Left lobe of liver (tissue), 2 donors: ENCODE measurements around the gene CTSW. TPM values are rescaled to one million over a fixed set of nuclear protein-coding genes. Genes with fewer than 3 reads are reported as not detected.

Source experiments
- ATAC-seq: fragments of 200-7000 bp; cut with Tn5 transposase; one replicate; pipeline ENCODE4 v1.9.1; 2020; ENCODE audit warnings: mild to moderate bottlenecking, moderate library complexity
- DNase-seq: peaks from one replicate; pipeline ENCODE4 v3.0.0-alpha.2; 2020; ENCODE audit warnings: low spot score
- total RNA-seq: library from RNA; stranded (reverse); gene quantifications from one replicate; pipeline ENCODE4 v1.2.1, GENCODE V29; 2021
- donor health status: DM: no; HTN: no; CAD: no; lungs with moderate emphysema.
- donor health status: DM: no; HTN: yes; CAD: no.

CTSW gene
- total RNA-seq, 1 donor from 2014 or later: 0.63 TPM

DNA sequence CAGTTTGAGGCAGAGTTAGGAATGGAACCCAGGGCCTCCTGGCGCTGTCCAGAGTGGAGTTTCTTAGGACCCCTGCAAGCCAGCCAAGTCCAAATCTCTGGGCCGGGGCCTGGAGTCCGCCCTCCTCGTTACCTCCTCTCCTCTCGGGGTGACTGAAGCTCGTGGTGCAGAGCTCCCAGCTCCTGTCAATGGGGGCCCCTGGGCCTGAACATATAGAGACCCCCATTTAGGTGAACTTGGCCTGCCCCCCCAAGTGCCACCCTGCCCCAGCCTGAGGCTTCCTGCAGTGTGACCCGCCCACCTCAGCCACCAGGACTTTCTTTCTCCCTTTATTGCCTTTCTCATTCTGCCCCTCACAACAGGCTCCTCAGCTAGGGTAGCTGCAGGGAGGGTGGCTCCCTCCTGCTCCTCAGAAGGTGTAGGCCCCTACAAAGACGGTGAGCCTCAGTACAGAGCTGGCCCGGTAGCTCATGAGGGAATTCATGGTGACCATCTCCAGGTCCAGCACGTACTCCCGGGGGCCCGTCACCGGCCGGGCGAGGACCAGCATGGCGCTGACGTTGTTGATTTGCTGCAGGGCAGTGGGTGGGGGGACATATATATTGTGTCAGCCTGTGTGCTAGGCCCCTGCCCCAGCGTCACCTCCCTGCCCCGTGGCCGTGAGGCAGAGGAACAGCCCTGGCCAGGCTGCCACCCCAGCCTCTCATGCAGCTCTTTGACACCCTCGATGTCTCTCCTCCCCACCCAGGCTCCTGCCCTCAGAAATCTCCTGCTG is 12.9 kb upstream of the CTSW start:
- ATAC-seq: no peak
- no peak for DNase-seq

DNA sequence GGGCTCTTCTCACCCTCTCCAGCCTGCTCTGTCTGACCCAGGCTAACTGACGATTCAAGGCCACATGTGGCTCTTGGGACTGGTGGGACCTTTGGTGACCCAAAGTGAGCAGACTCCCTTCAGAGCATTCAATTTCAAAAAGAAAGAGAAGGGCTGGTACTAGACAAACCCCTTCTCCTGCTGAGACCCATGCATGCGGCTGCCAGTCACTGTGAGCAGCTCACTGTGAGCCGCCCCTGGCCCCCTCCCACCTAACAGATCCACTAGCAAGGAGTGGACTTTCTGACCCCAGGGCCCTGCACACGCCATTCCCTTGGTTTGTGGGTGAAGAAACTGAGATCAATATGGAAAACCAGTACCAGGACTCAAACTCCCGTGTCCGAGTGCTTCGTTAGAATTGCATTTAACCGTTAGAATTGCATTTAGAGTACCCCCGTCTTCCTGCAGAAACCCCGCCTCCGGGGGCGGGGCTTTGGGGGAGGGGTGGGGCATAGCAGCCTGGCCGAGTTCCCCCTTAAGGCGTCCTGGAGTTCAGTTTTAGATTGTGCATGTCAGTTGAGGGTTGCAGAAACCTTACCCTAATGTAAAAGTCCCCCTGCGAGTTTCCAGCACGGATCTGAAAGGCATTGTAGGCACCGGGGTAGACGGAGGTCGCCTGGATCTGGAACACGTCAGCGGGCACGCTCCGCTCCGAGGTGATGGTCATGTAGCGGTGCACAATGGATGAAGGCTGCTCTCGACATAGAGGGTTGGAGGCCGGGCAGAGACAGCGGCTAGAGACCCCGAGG is 12.2 kb upstream of the CTSW start:
- ATAC-seq: no peak
- no peak for DNase-seq

DNA sequence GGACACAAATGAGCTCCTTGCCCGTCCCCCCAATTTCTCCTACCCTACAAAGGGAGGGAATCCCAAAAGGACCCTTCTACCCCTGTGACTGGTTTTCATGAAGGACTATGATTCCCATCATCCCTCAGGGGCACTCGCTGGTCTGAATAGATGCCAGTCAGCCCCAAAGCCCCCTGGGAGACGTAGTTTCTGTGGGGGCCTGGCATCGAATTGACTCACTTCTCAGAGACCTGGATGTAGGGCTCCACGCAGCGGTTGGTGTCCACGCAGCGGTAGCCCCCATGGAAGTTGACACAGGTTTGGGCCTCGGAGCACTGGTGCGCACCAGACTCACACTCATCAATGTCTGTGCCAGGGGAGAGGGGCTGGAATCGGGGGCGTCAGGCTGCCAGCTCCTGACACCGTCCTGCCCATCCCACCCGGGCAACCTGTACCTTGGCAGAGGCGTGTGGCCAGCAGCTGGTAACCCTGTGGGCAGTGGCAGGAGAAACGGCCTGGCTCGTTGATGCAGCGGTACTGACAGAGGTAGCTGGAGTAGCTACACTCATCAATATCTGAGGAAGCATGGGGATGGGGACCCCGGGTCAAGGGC is 11.5 kb upstream of the CTSW start:
- DNase-seq (no peak), ATAC-seq (peak; percentile 4)

DNA sequence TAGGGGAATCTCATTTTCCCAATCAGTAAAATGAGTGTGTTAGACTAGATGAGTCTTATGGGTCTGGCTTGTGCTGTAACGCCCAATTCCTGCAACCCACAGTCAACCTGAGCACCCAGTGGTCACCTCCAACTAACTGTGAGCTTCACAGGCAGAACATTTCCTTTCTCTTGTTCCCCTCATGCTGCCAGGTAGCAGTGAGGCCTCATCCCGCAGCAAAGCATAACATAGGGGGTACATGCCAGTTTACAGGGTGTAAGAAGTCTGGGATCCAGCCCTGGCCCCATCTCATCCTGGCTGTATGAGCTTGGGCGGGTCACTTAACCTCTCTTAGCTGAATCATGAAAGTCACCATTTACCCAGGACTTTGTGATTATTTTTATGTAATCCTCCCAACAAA is 10.7 kb upstream of the CTSW start:
- no peak for ATAC-seq
- DNase-seq: no peak

DNA sequence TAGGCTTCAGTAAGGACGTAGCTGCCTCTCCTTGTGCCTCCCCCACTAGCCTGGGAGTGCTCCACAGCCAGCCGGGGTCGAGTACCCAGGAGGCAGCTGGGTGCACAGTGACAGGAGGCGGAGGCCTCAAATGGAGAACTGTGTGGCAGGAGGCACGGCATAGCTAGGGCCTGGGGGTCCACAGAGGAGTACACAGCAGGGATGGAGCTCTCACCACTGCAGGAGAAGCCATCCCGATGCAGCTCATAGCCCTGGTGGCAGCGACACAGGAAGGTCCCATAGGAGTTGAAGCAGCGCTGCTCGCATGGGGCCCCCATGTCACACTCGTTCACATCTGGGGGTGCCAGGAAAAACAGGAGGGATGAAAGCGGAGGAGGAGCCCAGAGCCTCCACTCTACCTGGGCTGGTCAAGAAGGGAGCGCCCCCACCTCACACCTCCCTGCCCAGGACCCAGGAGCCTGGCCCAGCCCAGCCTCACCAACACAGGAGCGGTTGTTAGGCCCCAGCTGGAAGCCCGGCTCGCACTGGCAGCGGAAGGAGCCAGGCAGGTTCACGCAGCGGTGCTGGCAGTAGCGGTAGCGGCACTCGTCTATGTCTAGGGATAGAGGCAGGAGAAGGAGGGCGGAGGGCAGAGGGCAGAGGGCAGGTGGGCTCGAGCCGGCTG is 9.9 kb upstream of the CTSW start:
- no peak for DNase-seq

DNA sequence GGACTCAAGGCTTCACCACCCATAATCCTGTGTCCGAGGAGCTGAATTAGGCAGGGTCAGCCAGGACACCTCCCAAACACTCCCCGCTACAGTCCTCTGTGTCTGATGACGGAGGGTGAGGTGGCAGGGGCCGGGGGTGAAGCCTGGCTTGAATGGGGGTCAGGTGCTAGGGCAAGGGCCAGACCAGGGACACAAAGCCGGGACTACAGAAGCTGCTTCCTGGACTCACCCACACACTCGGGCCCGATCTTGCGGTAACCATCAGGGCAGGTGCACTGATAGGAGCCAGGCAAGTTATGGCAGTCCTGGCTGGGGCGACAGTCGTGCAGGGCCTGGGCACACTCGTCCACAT is 9.4 kb upstream of the CTSW start:
- DNase-seq: no peak
- no peak for ATAC-seq

More for the DNA sequence above, 9.9 kb upstream of the CTSW start:
- no peak for ATAC-seq

DNA sequence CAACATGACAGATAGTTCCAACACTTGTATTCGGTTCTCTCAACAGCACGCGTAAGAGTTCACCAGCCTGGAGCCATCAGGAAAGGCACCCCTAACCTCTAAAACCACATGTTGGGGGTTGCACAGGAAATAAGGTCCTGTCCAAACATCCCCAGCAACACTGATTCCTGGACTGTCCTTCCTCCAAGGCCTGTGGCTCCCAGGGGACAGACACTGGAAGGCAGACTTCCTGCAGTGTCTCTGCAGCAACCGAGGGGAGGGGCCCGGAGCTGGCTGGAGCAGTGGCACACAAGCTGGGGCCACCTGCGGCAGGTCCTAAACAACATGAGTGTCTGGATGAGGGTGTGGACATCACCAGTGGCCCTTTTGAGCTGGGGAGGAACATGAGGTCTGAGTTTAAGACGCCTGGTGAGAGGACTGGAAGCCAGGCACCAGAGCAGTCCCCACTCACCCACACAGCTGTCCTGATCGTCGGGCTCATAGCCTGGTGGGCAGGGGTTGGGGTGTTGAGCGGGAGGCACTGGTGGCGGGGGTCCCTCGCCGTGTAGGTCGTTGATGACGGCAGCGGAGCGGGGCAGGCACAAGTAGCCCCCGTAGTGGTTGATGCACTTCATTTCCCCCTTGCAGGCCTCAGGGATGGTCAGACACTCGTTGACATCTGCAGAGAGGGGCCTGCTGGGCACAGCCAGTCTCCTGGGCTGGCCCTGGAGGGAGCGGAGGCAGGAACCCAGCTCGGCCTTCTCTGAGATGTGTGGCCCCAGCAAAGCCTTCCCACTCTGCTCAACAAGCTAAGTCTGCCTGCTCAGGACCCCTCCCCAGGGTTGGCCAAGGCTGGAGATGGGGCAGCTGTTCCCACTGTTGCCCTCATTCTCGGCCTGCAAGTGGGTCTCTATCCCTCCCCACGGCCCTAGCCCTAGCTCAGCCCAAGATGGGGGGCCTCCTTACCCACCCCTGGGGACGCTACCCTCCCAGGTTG is 8.6 kb upstream of the CTSW start:
- no peak for ATAC-seq
- DNase-seq: no peak

DNA sequence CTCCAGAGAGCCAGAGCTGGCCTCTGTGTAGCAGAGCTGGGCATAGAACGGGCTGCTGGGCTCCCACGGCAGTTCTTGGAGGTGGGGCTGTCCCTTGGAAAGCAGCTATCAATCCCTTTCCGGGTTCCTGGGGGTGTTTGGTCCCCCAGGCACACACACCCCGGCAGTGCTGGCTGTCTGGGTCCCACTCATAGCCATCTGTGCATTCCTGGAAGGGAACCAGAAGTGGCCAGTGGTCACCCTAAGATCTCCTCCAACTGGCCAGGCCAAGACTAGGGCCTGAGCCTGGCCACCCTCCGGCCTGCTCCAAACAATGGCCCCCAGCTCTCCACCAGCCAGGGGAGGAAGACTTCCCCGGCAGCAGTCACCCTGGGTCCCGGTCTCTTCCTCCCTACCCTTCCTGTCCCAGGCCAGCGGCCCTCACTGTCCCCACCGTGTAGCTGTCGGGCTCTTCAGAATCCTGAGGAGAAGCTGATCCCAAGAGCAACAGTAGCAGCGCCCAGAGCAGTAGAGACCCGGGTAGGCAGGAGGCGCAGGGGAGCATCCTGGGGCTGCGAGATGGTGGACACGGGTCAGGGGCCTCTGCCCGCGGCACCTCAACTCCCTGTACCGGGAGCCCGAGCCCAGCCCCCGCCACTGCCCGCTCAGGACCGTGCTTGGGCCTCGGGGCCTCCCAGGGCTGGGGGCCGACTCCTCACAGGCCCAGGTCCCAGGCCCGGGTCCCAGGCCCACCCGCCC is 7.7 kb upstream of the CTSW start:
- ATAC-seq (no peak), DNase-seq (no peak)

DNA sequence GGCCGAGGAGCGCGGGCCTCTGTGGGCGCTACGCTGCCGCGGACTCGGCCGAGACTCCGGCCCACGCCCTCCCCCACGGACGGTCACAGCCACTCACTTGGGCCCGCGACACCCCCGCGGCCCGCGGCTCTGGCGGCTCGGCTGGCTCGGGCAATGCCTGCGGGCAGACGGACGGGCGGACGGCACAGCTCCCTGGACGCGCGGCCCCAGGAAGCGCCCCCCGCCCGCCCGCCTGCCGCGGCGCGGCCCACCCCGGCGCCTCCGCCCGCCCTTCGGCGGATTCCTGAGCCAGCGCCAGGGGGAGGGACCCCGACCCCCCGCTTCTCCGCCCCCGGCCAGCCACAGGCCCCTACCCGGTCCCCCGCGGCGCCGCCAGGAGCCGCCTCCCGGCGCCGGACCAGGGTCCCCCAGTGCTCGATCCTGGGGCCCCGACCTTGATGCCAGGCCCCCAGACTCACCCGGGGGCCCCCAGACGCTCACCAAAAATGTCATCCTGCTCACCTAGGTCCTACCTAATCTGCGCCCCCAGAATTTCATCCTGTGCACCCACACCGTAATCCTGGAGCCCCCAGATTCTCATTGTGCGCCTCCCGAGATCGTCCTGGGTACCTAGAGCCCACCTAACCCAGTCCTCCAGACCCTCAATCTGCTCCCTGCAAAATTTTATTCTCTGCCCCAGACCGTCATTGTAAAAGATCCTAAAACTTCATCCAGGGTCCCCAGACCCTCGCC is 6.9 kb upstream of the CTSW start, which contains the start of gene EFEMP2:
Gene EFEMP2 (minus strand): TSS at position 215 of the 732 bp plus-strand sequence. CDS start 446 bp downstream, outside the sequence.
- DNase-seq: no peak
- ATAC-seq: peak; percentile 2

DNA sequence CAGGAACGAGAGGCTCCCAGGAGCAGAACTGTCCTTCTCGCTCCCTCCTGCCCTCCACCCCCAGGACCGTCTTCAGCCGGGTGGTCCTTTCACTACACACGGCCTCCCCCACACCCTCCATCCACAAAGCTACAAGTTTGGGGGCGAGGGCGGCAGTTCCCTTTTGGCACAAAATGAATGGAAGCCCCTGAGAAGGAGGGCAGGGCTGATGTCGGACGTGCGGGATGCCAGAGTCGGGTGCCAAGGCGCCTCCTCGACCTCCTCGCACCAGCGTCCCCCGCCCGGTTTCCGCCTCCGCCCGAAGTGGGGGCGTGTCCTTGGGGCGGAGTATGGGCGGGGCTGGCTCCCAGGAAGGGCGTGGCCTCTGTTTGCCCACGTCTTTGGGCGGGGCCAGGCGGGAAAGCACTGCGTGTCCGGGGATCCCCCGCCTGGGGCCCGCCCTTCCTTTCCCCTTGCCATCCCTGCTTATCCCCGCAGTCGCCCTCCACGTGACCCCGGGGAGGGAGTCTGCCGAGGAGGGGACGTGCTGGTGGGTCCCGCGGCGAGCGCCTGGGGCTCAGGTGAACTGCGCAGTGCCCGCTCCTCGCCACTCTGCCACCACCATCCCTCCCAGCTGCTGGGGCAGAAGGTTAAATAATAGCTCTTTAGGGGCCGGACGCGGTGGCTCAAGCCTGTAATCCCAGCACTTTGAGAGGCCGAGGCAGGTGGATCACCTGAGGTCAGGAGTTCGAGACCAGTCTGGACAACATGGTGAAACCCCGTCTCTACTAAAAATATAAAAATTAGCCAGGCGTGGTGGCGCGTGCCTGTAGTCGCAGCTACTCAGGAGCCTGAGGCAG is 6.1 kb upstream of the CTSW start:
- DNase-seq (peak; percentile 93), ATAC-seq (peak; percentile 97)

DNA sequence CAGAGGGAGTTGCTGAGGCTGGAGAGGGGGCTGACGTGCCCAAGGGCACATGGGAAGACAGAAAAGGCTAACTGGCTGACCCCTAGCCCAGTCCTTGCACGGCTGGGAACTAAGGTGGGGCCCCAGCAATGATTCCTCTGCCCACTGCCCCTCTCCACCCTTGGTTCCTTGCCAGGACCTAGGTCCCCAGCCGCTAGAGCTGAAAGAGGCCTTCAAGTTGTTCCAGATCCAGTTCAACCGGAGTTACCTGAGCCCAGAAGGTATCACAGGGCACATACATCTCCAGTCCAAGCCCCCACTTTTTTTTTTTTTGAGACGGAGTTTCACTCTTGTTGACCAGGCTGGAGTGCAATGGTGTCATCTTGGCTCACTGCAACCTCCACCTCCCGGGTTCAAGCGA is 390 bp downstream of the CTSW start:
- ATAC-seq (no peak), DNase-seq (no peak)

DNA sequence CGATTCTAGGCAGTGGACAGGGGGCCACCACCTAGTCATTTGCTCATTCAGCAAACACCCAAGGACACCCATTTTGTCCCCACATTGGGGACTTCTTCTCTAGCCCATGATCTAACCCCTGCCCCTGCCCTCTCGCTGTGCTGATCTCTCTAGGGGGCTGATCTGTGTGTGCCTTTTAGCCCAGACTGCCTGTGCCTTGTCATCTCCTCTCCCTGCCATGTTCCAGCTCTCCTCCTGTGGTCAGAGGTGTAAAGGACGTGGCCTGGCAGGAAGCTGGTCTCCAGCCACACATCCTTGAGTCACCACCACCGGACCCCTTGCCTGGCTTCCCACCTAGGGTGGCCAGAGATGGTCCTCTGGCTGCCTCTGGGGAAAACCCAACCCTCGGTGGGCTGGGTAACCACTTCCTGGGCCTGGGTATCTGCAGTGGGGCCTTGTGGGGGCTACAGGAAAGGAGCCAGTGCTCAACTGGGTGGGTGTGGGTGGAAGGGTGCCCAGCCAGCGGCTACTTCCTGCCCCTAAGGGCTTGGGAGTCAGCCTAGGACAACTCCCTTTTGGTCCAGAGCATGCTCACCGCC is 1.3 kb downstream of the CTSW start:
- ATAC-seq (no peak), DNase-seq (no peak)

DNA sequence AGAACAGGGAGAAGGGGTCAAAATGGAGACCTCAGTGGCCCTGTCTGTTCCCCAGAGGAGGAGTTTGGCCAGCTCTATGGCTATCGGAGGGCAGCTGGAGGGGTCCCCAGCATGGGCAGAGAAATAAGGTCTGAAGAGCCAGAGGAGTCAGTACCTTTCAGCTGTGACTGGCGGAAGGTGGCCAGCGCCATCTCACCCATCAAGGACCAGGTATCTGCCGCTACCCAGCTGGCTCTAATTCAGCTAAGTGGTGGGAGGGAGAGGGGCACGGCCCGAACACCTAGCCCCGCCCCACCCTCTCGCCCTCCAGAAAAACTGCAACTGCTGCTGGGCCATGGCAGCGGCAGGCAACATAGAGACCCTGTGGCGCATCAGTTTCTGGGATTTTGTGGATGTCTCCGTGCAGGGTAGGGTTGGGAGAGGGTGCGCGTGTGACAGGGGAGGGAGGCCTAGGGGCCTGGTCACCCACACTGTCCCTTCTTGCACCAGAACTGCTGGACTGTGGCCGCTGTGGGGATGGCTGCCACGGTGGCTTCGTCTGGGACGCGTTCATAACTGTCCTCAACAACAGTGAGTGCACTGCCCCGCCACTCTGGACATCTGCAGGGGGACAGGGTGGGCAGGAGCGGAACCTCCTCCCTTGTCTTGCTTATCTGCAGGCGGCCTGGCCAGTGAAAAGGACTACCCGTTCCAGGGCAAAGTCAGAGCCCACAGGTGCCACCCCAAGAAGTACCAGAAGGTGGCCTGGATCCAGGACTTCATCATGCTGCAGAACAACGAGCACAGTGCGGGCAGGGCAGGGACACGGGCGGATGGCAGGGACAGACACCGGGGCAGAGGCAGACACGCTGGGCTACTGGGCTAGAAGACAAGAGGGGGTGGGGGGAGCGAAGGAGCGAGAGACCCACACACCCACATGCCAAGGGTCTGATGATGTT is 2.8 kb downstream of the CTSW start:
- peak; percentile 43 for DNase-seq
- no peak for ATAC-seq

DNA sequence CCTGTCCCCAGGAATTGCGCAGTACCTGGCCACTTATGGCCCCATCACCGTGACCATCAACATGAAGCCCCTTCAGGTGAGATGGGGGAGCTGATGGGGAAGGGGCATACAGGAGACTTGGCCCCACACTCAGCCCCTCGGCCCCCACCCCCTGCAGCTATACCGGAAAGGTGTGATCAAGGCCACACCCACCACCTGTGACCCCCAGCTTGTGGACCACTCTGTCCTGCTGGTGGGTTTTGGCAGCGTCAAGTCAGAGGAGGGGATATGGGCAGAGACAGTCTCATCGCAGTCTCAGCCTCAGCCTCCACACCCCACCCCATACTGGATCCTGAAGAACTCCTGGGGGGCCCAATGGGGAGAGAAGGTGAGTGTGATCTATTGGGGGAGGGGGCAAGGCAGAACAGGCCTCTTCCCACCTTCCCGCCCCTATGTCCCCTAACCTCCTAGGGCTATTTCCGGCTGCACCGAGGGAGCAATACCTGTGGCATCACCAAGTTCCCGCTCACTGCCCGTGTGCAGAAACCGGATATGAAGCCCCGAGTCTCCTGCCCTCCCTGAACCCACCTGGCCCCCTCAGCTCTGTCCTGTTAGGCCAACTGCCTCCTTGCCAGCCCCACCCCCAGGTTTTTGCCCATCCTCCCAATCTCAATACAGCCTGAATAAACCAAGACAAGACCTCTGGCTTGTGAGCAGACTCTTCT is 3.6 kb downstream of the CTSW start:
- ATAC-seq (no peak), DNase-seq (peak; percentile 37)

DNA sequence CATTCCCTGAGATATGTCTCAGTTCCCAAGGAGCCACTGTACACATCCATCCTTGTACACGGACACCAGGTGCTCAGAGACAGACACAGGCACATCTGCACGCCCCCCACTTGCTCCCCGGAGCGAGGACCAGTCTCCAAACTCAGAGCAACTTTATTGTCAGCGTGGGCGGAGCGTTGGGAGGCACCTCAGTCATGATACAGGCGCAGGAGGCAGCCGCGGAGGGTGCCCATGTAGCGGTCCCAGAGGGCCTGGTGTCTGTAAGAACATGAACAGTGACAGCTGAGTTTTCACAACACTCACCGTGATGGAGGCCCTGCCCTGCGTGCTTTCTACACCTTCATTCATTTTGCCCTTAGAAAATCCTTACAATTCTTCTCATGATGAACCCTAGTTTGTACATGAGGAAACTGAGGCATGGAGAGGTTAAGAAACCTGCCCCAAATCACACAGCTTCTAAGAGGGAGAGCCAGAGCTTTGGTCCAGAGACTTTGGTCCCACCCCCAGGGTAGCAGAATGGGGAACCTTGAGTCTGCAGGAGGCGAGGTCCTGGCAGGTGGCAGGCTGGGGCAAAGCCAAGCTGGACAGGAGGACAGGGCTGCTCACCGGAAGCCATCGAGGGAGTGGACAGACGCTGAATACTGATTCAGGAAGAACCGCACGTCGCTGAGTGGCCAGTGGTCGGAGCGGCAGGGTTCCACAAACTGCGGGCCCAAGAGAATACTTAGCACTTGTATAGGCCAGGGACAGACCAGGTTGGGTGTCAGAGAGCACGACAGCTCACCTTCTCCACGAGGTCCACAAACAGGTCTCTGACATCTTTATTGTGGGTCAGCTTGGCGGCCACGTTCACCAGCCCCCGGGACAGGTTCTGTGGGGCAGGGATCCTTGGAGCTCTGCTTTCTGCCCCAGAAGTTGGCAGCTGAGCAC is 4.4 kb downstream of the CTSW start:
- peak; percentile 46 for DNase-seq
- no peak for ATAC-seq
